Measurements from ENCODE around the gene WDR46.

The WDR46 gene

GRCh38 chr6:33314515-33314942 is 25.5 kb upstream of the WDR46 start:
- Histone ChIP-seq H3K4me1 (ENCODE audit: control extremely low read depth in 1 of 4, control insufficient read depth in 4 of 4, insufficient read depth in 4 of 4, low read length in 3 of 4) (peaks cover 3 to 60% (median 45%) of the 10 kb centered on the region in 4 experiments), H3K27me3 (replicated peaks in 2 of 5; ENCODE audit: control insufficient read depth in 4 of 5, insufficient read depth in 5 of 5, low read length in 4 of 5) (no peaks in the 10 kb centered on the region), H3K27ac (ENCODE audit: insufficient read depth in 1 of 2, low read depth in 1 of 2, low read length in 2 of 2, poor library complexity in 1 of 2, severe bottlenecking in 2 of 2) (peak overlapping the region; percentile 93 to 95), H3K36me3 (ENCODE audit: control insufficient read depth in 4 of 4, insufficient read depth in 4 of 4, low read length in 3 of 4) (peaks cover 0 to 27% (median 15%) of the 10 kb centered on the region in 4 experiments), H3K4me3 (ENCODE audit: control insufficient read depth in 1 of 7, extremely low read depth in 1 of 7, insufficient read depth in 4 of 7, low read depth in 2 of 7, low read length in 6 of 7) (peak overlapping the region; percentile 92 to 99 (median 96)), H3K9me3 (ENCODE audit: control extremely low read depth in 1 of 5, control insufficient read depth in 4 of 5, insufficient read depth in 2 of 5, low read depth in 1 of 5, low read length in 4 of 5) (no peaks in the 10 kb centered on the region)
- WGBS (ENCODE audit: insufficient coverage) = 0% methylated on average over 6 of the region's 10 CpGs
- ChIA-PET POLR2A (interaction anchor here (2.8 kb wide), 1 partner anchor 15 kb away, joined by 18 read pairs; the partner anchor contains the start of gene RGL2), CTCF (interaction anchor here (0.6 kb wide), 1 partner anchor 55 kb away, joined by 3 read pairs; no protein-coding TSS in a partner anchor)
- DNase-seq = peak; percentile 64 to 89 (median 87)

DNA sequence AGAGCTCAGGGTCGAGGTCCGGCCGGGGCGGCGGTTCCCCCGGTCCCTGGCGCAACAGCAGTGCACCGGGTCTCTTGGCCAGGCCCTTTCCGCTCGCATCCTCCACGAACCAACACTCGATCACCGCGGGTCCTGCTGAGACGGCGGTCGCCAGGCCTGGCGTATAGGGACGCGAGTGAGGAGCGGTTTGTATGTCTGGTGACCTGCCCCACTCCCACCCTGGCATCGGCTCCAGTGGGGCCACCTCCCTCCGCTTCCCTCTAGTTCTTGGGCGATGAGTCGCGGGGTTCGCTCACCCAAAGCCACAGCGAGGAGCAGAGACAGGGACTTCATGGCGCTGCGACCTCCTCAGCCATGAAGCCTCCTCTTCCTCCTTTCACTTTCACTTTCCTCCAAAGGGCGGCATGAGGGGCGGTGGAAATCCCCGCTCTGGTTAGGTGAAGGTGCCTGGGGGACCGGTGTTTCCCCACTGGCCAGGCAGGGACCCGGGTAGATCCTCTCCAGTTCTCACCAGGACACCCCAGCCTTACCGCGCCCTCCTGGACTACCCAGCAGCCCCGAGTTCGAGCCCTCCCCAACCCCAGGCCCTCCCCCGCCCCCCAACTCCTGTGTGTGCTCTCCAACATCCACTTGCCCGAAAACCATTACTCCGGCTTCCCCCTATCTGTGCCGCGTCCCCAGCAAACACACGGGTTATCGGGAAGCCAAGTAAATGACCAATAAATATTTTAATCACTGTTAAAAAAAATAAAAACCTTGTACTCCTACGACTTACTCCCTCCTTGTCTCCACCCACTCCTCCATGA is 24.9 kb upstream of the WDR46 start, which contains the start of gene TAPBP:
TSS of gene TAPBP (minus strand) at position 370 of the 806 bp plus-strand sequence. CDS start at position 333, 37 bp downstream.
- Histone ChIP-seq H3K9me3 (ENCODE audit: control extremely low read depth in 1 of 5, control insufficient read depth in 4 of 5, insufficient read depth in 2 of 5, low read depth in 1 of 5, low read length in 4 of 5) (no peaks in the 10 kb centered on the region), H3K27ac (ENCODE audit: insufficient read depth in 1 of 2, low read depth in 1 of 2, low read length in 2 of 2, poor library complexity in 1 of 2, severe bottlenecking in 2 of 2) (peak within 1 kb of the TSS; percentile 93 to 95), H3K27me3 (replicated peaks in 2 of 5; ENCODE audit: control insufficient read depth in 4 of 5, insufficient read depth in 5 of 5, low read length in 4 of 5) (no peaks in the 10 kb centered on the region), H3K4me3 (ENCODE audit: control insufficient read depth in 1 of 7, extremely low read depth in 1 of 7, insufficient read depth in 4 of 7, low read depth in 2 of 7, low read length in 6 of 7) (peak within 1 kb of the TSS; percentile 92 to 99 (median 96)), H3K4me1 (ENCODE audit: control extremely low read depth in 1 of 4, control insufficient read depth in 4 of 4, insufficient read depth in 4 of 4, low read length in 3 of 4) (peaks cover 3 to 53% (median 43%) of the 10 kb centered on the region in 4 experiments), H3K36me3 (ENCODE audit: control insufficient read depth in 4 of 4, insufficient read depth in 4 of 4, low read length in 3 of 4) (peaks cover 0 to 23% (median 10%) of the 10 kb centered on the region in 4 experiments)
- WGBS (ENCODE audit: insufficient coverage) = 0% methylated on average over 35 of the region's 47 CpGs
- DNase-seq = peak; percentile 83 to 93 (median 92)
- POLR2A ChIA-PET = interaction anchor here (0.6 to 2.8 kb wide), 3 partner anchors 10 to 36 kb away, joined by 3 to 18 read pairs (median 4); partner anchors contain the start of gene RGL2
- CTCF ChIA-PET = interaction anchor here (0.6 to 3.3 kb wide), 6 partner anchors 15 to 83 kb away, joined by 3 to 14 read pairs (median 6); partner anchors contain the start of gene RGL2

- peak; percentile 48 to 81 (median 78) for DNase-seq
- H3K27me3 ChIP-seq (replicated peaks in 2 of 5; ENCODE audit: control insufficient read depth in 4 of 5, insufficient read depth in 5 of 5, low read length in 4 of 5) = no peaks in the 10 kb centered on the region
- peaks cover 3 to 46% (median 37%) of the 10 kb centered on the region in 4 experiments for H3K4me1 ChIP-seq (ENCODE audit: control extremely low read depth in 1 of 4, control insufficient read depth in 4 of 4, insufficient read depth in 4 of 4, low read length in 3 of 4)
- H3K36me3 ChIP-seq (ENCODE audit: control insufficient read depth in 4 of 4, insufficient read depth in 4 of 4, low read length in 3 of 4) = peaks cover 2 to 23% (median 12%) of the 10 kb centered on the region in 4 experiments
- H3K9me3 ChIP-seq (ENCODE audit: control extremely low read depth in 1 of 5, control insufficient read depth in 4 of 5, insufficient read depth in 2 of 5, low read depth in 1 of 5, low read length in 4 of 5) = no peaks in the 10 kb centered on the region
- POLR2A ChIA-PET = interaction anchor here (0.6 to 2.8 kb wide), 3 partner anchors 11 to 36 kb away, joined by 3 to 18 read pairs (median 4); partner anchors contain the start of gene RGL2
- under 1% methylated on average over 24 of the region's 33 CpGs for WGBS (ENCODE audit: insufficient coverage)
- H3K27ac ChIP-seq (ENCODE audit: insufficient read depth in 1 of 2, low read depth in 1 of 2, low read length in 2 of 2, poor library complexity in 1 of 2, severe bottlenecking in 2 of 2) = peak overlapping the region; percentile 93 to 95
- CTCF ChIA-PET = interaction anchor here (1.0 to 3.6 kb wide), 7 partner anchors 12 to 95 kb away, joined by 3 to 19 read pairs (median 10); partner anchors contain the start of gene RGL2
- H3K4me3 ChIP-seq (ENCODE audit: control insufficient read depth in 1 of 7, extremely low read depth in 1 of 7, insufficient read depth in 4 of 7, low read depth in 2 of 7, low read length in 6 of 7) = peak overlapping the region; percentile 92 to 99 (median 96)
Observed at GRCh38 chr6:33313105-33313708, 24.2 kb upstream of the WDR46 start.

GRCh38 chr6:33312361-33313104 is 23.5 kb upstream of the WDR46 start:
- 24% methylated on average over 22 of the region's 29 CpGs for WGBS (ENCODE audit: insufficient coverage)
- Histone ChIP-seq H3K27me3 (replicated peaks in 2 of 5; ENCODE audit: control insufficient read depth in 4 of 5, insufficient read depth in 5 of 5, low read length in 4 of 5) (no peaks in the 10 kb centered on the region), H3K36me3 (ENCODE audit: control insufficient read depth in 4 of 4, insufficient read depth in 4 of 4, low read length in 3 of 4) (peaks cover 3 to 29% (median 13%) of the 10 kb centered on the region in 4 experiments), H3K4me1 (ENCODE audit: control extremely low read depth in 1 of 4, control insufficient read depth in 4 of 4, insufficient read depth in 4 of 4, low read length in 3 of 4) (peaks cover 3 to 44% (median 35%) of the 10 kb centered on the region in 4 experiments), H3K9me3 (ENCODE audit: control extremely low read depth in 1 of 5, control insufficient read depth in 4 of 5, insufficient read depth in 2 of 5, low read depth in 1 of 5, low read length in 4 of 5) (no peaks in the 10 kb centered on the region), H3K4me3 (ENCODE audit: control insufficient read depth in 1 of 7, extremely low read depth in 1 of 7, insufficient read depth in 4 of 7, low read depth in 2 of 7, low read length in 6 of 7) (peak overlapping the region; percentile 7 to 99 (median 93)), H3K27ac (ENCODE audit: insufficient read depth in 1 of 2, low read depth in 1 of 2, low read length in 2 of 2, poor library complexity in 1 of 2, severe bottlenecking in 2 of 2) (peak overlapping the region; percentile 93 to 95)
- ChIA-PET POLR2A (interaction anchor here (0.5 to 2.8 kb wide), 4 partner anchors 11 to 119 kb away, joined by 3 to 18 read pairs (median 4); partner anchors contain the start of gene RGL2), CTCF (interaction anchor here (0.7 to 3.6 kb wide), 10 partner anchors 8 to 96 kb away, joined by 3 to 19 read pairs (median 4); partner anchors contain the start of gene RGL2)
- peak; percentile 74 to 90 (median 88) for DNase-seq

GRCh38 chr6:33306356-33306755 is 17.3 kb upstream of the WDR46 start:
- Histone ChIP-seq H3K27me3 (replicated peaks in 2 of 5; ENCODE audit: control insufficient read depth in 4 of 5, insufficient read depth in 5 of 5, low read length in 4 of 5) (no peaks in the 10 kb centered on the region), H3K4me3 (ENCODE audit: control insufficient read depth in 1 of 7, extremely low read depth in 1 of 7, insufficient read depth in 4 of 7, low read depth in 2 of 7, low read length in 6 of 7) (no peak overlapping the region), H3K9me3 (ENCODE audit: control extremely low read depth in 1 of 5, control insufficient read depth in 4 of 5, insufficient read depth in 2 of 5, low read depth in 1 of 5, low read length in 4 of 5) (no peaks in the 10 kb centered on the region), H3K27ac (ENCODE audit: insufficient read depth in 1 of 2, low read depth in 1 of 2, low read length in 2 of 2, poor library complexity in 1 of 2, severe bottlenecking in 2 of 2) (no peak overlapping the region), H3K36me3 (ENCODE audit: control insufficient read depth in 4 of 4, insufficient read depth in 4 of 4, low read length in 3 of 4) (peaks cover 15 to 70% (median 48%) of the 10 kb centered on the region in 4 experiments), H3K4me1 (ENCODE audit: control extremely low read depth in 1 of 4, control insufficient read depth in 4 of 4, insufficient read depth in 4 of 4, low read length in 3 of 4) (peaks cover 0 to 3% (median 0%) of the 10 kb centered on the region in 4 experiments)
- 100% methylated on average over 2 of the region's 4 CpGs for WGBS (ENCODE audit: insufficient coverage)
- DNase-seq = no peak
- CTCF ChIA-PET = interaction anchor here (1.0 to 1.3 kb wide), 2 partner anchors 12 to 29 kb away, joined by 3 read pairs; no protein-coding TSS in a partner anchor
- POLR2A ChIA-PET = no interaction called here

DNA sequence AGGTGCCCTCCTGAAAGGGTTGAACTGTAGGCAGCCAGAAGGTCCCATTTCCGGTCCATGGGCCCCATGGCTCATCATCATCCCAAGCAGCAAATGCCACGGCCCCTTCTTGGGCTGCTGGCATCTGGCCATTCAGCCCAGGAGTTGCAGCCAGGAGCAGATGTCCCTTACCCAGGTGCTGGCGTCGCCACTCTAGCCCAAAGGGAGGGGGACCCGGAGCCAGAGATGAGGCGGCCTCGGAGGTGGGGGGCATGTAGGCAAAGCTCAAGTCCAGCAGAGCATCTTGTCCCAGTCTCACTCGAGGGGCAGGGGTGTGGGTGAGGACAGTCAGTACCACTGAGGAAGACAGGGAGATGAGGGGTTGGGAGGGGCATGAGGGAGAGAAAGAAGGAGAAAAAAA is 16.0 kb upstream of the WDR46 start:
- no peak for DNase-seq
- Histone ChIP-seq H3K36me3 (ENCODE audit: control insufficient read depth in 4 of 4, insufficient read depth in 4 of 4, low read length in 3 of 4) (peaks cover 15 to 65% (median 44%) of the 10 kb centered on the region in 4 experiments), H3K27ac (ENCODE audit: insufficient read depth in 1 of 2, low read depth in 1 of 2, low read length in 2 of 2, poor library complexity in 1 of 2, severe bottlenecking in 2 of 2) (no peak overlapping the region), H3K4me3 (ENCODE audit: control insufficient read depth in 1 of 7, extremely low read depth in 1 of 7, insufficient read depth in 4 of 7, low read depth in 2 of 7, low read length in 6 of 7) (no peak overlapping the region), H3K4me1 (ENCODE audit: control extremely low read depth in 1 of 4, control insufficient read depth in 4 of 4, insufficient read depth in 4 of 4, low read length in 3 of 4) (peaks cover 0 to 8% (median 7%) of the 10 kb centered on the region in 4 experiments), H3K27me3 (replicated peaks in 2 of 5; ENCODE audit: control insufficient read depth in 4 of 5, insufficient read depth in 5 of 5, low read length in 4 of 5) (no peaks in the 10 kb centered on the region), H3K9me3 (ENCODE audit: control extremely low read depth in 1 of 5, control insufficient read depth in 4 of 5, insufficient read depth in 2 of 5, low read depth in 1 of 5, low read length in 4 of 5) (no peaks in the 10 kb centered on the region)
- ChIA-PET CTCF (interaction anchor here (2.1 kb wide), 1 partner anchor 15 kb away, joined by 6 read pairs; the partner anchor contains the start of gene PFDN6), POLR2A (no interaction called here)
- 96% methylated on average over 8 of the region's 8 CpGs for WGBS (ENCODE audit: insufficient coverage)
